NCI-H1694 (cell line): Measurements from ENCODE around the gene AKR7A3.
"Not testable (repeated sequence)": the region's sequence is repeated elsewhere in the genome, so short reads cannot be mapped to it uniquely, and the experiment has no call there.

Experiments
- DNase-seq: peaks from one replicate; lab custom pipeline; 2025; lab: John Stamatoyannopoulos, UW

Gene AKR7A3

GRCh38 chr1:19288324-19289241, at the start of gene AKR7A3:
AKR7A3 (minus strand) TSS chr1:19288770; CDS start chr1:19288709, 61 bp downstream.
- not testable (repeated sequence) for DNase-seq

DNA sequence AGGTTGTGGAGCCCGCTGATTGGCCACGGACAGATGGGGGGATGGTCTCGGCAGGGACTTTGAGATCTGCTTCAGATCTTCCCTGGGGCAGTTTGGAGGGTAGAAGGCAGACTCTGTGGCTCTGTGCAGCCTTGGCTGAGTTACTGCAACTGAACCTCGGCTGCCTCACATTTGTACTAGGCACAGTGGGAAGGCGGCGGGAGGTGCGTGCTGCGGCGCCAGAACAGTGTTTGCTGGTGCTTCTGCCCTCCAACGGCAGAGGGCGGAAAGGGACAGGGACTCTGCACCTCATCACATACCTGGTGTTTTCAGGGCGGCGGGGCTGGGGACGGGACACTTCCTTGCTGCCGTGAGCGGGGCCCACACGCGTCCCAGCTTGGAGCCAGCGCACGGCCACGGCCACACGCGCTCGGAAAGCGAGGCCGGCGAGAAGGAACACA, 49.8 kb upstream of the AKR7A3 start:
- DNase-seq, result peak; percentile 71

GRCh38 chr1:19337289-19337688, 48.7 kb upstream of the AKR7A3 start:
- DNase-seq, result no peak

DNA sequence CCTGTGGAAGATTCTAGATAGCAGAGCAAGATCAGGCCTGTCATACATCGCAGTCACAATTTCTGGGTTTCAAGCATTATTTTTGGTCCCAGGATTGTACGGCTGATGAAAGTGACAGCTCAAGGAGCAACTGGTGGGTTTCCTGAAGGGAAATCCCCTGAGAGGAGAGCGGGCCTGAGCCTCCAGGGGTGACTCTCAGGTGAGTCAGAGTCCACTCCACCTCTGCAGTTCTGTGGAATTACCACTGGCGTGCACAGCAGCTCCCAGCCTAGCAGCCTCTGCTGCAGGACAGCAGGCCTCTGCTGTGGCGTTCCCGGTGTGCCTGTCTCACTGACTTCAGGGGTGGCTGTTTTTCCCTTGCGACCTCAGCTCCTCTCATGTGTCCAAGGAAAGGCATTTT, 48.0 kb upstream of the AKR7A3 start:
- no peak for DNase-seq

GRCh38 chr1:19333587-19334354, 45.2 kb upstream of the AKR7A3 start:
- no peak for DNase-seq

DNA sequence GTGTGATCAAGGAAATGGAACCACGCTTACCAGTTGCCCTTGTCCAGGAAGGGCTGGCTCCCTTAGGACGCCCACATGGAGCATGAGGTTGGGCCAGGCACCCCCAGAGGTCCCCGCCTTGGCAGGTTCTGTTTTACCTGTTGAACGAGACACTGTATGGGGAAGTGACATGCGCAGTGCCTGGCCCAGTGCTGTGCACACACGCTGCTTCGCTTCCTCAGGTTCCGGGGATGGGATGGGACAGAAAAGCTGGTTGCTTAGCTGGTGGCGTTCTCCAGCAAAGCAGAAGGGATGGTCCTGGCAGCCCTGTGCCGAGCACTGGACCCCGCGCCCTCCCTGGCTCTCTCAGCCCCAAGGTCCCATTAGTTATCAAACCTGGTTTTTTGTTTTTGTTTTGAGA, 44.3 kb upstream of the AKR7A3 start:
- DNase-seq, result no peak

DNA sequence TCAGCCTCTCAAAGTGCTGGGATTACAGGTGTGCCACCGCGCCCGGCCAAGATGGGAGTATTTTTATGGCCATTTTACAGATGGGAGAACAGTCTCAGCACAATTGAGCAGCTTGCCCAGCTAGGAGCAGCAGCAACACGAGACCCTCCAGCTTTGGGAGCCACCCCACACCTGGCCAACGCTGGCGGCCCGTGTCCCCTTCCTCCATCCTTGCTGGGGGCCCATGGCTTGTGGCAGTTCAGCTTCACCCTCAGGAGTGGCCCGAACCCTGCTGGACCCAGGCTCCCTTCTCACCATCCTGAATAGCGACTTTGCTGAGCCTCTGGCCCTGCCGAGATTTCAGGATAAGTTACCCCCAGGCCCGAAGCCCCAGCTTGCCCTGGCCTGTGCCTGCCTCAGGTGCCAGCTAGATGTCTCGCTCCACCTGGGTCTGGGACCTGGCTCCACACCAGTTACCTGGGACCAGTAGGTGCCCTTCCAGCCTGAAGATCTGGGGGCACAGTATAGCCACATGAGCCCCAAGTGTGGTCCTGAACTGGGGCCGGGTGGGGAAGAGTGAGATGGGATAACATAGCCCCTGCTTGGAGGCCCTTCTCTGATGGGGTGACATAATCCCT, 42.8 kb upstream of the AKR7A3 start:
- no peak for DNase-seq

DNA sequence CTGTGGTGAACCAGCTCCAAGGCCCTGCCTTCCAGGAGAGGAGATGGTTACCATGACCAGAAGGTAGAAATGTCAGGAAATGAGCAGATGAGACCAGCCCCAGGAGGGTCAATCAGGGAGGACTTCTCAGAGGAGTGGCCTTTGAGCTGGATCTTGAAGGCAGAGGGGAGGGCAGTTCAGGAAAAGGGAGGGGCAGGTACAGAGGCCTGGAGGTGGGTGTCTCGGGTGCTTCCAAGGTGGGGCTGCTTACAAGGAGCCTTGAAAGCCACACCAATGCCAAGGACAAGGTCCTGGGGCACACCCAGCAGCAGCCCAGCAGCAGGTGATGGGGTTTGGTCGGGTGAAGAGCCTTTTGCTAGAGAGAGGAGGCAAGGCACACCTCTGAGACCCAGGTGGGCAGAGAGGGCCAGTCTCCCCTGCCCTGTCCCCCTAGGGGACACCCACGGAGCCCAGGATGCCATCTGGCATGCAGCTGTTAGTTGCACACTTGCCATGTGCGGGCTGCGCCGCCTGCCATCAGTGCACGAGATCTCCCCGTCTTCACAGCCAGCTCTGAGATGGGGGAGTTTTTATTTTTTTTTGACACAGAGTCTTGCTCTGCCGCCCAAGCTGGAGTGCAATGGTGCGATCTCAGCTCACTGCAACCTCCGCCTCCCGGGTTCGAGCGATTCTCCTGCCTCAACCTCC, 42.0 kb upstream of the AKR7A3 start:
- DNase-seq, result no peak

DNA sequence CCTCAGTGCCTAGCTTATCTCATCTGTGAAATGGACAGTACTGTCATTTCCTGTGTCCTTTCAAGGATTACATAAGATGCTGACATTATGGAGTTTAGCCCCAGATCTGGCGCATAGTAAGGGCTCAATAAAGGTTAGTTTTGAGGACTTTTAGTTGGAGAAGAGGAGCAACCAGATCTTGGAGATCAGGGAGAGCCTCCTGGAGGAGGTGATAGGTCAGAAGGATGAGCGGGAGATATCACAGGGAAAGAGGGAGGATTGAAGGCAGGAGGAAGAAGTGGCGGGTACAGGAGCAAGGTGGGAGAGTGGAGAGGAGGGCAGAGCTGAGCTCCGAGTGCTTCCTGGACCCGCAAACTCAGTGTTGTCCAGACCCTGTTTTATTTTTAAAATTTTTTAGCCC, 41.0 kb upstream of the AKR7A3 start:
- DNase-seq, result no peak

- DNase-seq, result no peak
Observed at GRCh38 chr1:19329188-19329587, 40.6 kb upstream of the AKR7A3 start.

DNA sequence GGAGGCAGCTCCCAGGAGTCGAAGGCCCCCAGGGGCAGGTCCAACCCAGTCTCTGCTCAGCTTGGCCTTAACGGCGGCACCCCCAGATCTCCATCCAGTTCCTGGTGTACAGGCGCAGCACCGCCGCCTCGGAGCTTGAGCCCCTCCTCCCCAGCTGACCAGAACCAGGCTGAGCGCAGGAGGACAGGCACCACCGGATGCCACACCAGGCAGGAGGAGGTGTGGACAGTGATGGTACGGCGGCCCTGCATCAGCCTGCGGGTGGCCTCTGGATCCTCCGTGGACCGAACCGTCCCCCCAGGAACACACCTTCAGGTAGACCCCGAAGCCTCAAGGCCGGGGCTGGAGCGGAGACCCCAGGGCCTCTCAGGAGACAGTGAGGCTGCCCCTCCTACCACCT, 39.9 kb upstream of the AKR7A3 start:
- DNase-seq, result no peak

DNA sequence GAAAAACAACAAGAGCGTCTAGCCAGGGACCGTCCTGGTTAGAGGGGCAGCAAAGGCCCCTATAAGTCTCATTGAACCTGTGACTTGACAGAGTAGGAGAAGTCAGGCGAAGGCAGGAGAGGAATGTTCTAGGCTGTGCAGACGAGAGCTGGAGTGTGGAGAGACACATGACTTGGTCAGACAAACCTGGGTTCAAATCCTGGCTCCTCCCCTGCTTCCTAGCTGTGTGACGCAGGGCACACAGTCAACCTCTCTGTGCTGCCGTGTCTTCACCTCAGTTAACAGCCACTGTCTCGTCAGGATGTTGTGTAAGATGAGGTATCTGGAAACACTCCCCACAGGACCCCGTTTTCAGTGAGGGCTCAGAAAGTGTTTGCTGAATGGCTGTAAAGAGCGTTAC, 39.2 kb upstream of the AKR7A3 start:
- no peak for DNase-seq

DNA sequence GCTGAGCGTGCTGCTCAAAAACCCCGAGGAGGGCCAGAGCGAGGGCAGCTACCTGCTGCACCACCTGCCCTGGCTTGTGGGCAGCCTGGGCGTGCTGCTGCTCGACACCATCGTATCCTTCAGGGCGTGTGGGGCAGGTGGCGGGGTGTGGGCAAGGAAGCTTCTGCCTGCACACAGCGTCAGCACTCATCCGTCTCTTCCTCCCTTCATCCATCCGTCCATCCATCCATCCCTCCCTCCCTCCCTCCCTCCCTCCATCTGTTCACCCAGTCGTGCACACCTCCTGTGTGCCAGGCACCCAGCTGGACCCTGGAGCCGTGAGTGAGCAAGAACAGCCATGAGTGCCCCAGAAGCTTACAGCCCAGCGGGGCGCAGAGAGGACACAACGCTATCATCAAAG, 38.7 kb upstream of the AKR7A3 start:
- no peak for DNase-seq

DNA sequence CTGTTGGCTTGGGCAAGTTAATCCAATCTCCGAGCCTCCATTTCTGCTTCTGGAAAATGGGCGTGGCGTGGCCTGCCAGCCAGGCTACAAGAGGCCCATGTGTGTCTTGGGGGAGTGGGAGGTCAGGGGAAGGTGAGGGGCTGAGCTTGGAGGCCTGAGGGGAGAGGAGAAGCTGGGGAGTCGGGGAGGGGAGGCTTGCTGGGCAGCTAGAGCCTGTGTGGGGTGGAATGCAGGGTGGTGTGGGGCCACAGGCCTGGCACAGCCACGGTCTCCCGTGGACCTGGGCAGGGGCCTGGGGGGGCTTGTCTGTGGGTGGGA, 38.1 kb upstream of the AKR7A3 start:
- no peak for DNase-seq

- DNase-seq, result no peak
Observed at GRCh38 chr1:19325958-19326747, 37.6 kb upstream of the AKR7A3 start.

- no peak for DNase-seq
Observed at GRCh38 chr1:19325368-19325957, 36.9 kb upstream of the AKR7A3 start.

DNA sequence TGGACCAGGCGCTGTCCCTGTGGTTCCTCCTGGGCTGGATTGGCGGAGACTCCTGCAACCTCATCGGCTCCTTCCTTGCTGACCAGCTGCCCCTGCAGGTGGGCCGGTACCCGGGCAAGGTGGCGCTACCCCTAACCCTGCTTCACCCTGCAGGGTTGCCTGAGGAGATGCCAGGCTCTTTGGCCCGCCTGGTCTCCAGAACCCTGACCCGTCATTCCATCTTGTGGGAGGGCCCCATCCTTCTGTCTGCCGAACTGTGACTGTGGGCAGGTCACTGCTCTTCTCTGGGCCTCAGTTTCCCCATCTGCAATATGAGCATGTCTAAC, 36.1 kb upstream of the AKR7A3 start:
- no peak for DNase-seq

- DNase-seq, result no peak
Observed at GRCh38 chr1:19323987-19324664, 35.6 kb upstream of the AKR7A3 start.

GRCh38 chr1:19322481-19322880, 33.9 kb upstream of the AKR7A3 start:
- DNase-seq, result no peak

DNA sequence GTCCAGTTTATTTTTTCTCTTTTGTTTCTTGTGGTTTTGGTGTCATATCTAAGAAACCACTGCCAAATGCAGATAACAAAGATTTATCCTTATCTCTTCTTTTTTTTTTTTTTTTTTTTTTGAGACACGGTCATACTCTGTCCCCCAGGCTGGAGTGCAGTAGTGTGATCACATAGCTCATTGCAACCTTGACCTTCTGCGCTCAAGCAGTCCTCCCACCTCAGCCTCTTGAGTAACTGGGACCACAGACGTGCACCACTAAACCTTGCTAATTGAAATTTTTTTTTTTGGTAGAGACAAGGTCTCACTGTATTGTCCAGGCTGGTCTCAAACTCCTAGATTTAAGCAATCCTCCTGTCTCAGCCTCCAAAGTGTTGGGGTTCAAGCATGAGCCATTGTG, 32.5 kb upstream of the AKR7A3 start:
- no peak for DNase-seq

DNA sequence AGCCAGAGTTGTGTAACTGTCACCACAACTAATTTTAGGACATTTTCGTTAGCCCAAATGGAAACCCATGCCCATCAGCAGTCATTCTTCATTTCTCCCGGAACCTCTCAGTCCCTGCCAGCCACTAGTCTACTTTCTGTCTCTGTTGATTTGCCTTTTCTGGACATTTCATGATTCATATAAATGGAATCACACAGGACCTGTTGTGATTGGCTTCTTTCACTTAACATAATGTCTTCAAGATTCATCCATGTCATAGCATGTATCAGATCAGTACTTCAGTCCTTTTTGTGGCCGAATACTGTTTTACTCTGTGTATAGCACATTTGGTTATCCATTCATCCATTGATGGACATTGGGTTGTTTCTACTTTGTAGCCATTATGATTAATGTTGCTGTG, 30.6 kb upstream of the AKR7A3 start:
- DNase-seq, result no peak
